NCI-H2107 treated with DMSO at 0.1 percent for 48 hours (cell line): Measurements from ENCODE around the gene FAM200B.
"Not testable (repeated sequence)": the region's sequence is repeated elsewhere in the genome, so short reads cannot be mapped to it uniquely, and the experiment has no call there.

Experiments used
- DNase-seq: peaks from one replicate; lab custom pipeline; 2025; ENCODE audit not compliant: unreplicated experiment; lab: John Stamatoyannopoulos, UW

FAM200B gene

GRCh38 chr4:15733061-15733460 is 51.4 kb downstream of the FAM200B start:
- not testable (repeated sequence) for DNase-seq

- DNase-seq = no peak
These were observed 53.9 kb downstream of the FAM200B start for GRCh38 chr4:15735536-15735935.

DNA sequence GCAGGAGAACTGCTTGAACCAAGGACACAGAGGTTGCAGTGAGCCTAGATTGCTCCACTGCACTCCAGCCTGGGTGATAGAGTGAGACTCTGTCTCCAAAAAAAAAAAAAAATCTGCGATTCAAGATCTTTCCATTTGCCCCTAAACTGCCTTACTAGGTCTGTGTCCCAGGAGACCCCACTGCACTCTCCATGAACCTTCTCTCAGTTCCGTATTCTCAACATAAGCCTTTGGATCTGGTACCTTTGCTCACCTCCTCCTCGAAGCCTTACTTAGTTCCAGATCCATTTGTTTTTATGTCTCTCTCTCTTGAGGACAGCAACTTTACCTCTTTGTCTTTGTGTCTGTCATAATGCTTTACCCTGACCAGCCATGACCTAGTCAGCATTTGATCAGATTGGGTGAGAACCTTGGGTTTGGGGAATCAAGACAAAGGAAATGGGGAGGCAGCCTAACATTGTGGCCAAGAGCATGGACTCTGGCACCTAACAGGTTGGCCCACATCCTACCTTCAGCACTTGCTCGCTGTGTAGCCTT is 55.0 kb downstream of the FAM200B start:
- no peak for DNase-seq

DNA sequence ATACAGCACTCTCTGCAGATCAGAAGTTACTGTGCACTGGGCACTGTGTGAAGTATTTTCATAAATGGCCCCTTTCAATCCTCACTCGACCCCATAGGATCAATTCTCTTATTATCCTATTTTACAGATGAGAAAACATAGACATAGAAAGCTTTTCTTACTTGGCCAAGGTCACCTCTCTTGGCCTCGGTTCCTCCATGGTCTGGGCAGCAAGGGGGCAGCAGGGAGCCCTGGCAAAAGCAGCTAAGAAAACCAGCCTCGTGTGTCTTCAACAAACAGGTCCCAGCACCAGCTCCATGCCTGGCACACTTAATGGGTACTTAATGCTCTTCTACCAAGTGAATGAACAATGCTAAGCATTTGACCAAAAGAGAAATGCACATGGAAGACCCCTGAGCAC is 55.6 kb downstream of the FAM200B start:
- DNase-seq = no peak

GRCh38 chr4:15738877-15739276 is 57.2 kb downstream of the FAM200B start:
- DNase-seq = no peak
